Inferior parietal cortex (tissue), 1 donor: ENCODE data around the gene ZC3HAV1L.
"Not testable (repeated sequence)": the region's sequence is repeated elsewhere in the genome, so short reads cannot be mapped to it uniquely, and the experiment has no call there.

Experiments
- DNase-seq: peaks from one replicate; pipeline ENCODE4 v3.0.0-alpha.2; 2016; ENCODE audit errors: extremely low spot score

The ZC3HAV1L gene, protein sequence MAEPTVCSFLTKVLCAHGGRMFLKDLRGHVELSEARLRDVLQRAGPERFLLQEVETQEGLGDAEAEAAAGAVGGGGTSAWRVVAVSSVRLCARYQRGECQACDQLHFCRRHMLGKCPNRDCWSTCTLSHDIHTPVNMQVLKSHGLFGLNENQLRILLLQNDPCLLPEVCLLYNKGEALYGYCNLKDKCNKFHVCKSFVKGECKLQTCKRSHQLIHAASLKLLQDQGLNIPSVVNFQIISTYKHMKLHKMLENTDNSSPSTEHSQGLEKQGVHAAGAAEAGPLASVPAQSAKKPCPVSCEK

GRCh38 chr7:139035586-139036353 lies at the start of gene ZC3HAV1L:
Gene ZC3HAV1L (minus strand): TSS chr7:139036042. CDS start chr7:139036017, 25 bp downstream.
- DNase-seq = no peak

DNA sequence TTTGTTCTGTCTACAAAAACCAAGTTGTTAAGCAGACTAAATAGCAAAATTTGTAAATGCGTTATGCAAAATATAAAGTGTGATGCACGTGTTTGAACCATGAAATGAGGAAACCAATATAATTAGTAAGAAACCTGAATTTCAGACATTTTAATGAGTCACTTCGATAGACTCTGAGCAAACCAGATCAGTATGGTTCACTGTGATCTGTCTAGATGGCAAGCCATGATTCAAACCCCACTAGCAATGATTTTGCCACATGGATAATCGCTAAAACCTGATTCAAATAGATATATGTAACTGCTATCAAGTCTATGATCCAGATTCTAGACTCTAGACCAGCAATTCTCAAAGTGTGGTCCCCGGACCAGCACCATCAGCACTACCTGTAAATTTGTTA lies 48.9 kb upstream of the ZC3HAV1L start:
- DNase-seq = no peak

GRCh38 chr7:139081584-139081983 lies 45.7 kb upstream of the ZC3HAV1L start:
- no peak for DNase-seq

DNA sequence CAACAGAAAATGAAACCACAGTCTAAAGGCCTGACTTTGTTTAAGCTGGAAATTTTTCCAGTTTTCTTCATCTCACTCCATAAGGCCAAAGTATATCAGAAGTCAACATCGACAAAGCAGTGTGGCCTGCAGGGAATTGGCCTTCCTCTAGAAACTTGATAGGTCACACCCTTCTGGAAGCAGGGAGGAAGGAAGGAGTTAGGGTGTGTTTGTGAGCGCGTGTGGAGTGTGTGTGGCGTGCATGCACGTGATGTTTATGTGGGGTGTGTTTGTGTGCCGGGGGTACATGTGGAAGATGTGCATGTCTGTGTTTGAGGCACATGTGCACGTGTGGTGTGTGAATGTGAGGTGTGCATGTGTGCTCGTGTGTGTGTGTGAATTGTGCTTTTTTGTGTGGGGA lies 45.1 kb upstream of the ZC3HAV1L start:
- DNase-seq = no peak

DNA sequence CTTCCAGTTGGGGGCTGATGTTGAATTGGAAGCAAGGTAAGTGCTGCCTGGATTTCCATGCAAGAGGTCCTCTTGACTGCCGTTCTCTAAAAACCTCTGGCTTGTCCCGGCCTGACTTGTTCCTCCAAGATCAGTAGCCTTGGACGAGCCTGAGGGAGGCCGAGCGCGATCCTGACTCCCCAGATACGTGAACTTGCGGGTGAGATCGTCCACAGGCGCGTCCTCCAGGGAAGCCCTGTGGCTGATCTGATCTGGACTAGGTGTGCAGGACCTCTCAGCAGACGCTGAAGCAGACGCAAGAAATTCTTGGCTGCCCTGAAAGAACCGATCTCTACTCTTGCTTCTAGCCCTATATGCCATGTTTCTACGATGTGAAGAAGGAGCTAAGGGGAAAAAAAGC lies 44.0 kb upstream of the ZC3HAV1L start:
- DNase-seq = no peak

DNA sequence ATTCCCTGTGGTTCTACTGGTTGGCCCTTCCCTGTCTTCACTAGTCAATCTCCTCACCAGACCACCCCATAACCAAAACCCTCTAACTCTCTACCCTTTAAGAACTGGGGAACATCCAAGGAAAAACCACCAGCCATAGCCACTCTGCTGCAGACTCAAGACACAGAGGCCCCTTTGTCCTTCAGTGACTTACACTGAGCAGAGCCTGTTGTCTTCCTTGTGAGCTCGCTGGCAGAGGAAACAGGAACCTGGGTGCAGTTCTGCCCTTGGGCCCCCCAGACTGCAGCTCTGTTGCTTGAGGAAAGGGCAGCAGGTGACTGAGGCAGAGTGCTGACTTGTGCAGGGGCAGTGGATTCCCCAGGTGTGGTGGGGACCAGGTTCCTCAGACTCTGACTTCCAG lies 43.1 kb upstream of the ZC3HAV1L start:
- no peak for DNase-seq

DNA sequence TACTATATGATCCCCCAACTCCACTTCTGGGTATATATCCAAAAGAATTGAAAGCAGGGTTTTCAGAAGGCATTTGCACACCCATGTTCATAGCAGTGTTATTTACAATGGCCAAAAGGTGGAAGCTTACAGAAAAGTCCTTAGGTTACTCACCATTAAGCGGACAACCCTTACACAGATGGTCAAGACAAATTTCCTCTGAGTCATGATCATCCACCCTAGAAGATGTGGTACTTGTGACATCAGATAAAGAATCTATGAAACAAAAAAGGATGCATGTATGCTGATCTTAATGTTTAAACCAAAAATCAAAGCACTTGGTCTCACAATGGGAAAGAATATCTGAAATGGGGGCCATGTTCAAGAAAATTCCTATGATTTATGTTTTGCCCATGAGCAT lies 42.6 kb upstream of the ZC3HAV1L start:
- DNase-seq = no peak

GRCh38 chr7:139077706-139078105 lies 41.9 kb upstream of the ZC3HAV1L start:
- not testable (repeated sequence) for DNase-seq

DNA sequence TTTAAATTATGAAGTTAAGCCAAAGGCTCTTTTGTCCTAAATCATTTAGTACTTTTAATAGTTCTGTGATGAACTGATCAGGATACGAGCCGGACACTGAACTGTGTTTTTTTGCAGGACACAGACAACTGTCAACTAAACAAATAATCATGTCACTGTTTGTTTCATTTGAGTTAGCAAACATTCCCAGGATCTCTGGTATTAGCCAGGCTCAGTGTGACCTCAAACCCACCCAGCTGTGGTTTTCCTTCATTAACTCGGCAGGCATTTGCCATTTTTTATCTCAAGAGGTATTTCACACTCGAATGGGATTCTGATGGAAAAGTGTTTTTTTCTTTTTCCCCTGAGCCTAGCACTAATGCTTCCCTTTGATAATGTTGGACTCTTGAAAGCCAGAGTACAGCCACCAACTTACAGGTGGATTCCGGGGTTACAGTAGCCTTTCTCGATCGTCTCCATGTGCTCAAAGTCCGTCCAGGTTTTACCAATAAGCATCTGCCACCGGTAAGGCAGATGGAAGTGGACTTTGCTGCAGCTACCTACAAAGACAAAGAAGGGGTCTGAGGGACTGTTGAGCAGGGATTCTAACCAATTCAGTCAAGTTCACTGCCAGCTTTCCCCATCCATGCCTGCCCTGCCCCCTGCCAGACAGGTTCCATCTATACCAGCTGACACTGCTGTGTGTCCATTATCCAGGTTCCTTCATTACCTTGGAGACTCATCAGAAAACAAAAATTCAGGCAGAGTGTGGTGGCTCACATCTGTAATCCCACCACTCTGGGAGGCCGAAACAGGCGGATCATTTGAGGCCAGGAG lies 40.2 kb upstream of the ZC3HAV1L start:
- DNase-seq = no peak

DNA sequence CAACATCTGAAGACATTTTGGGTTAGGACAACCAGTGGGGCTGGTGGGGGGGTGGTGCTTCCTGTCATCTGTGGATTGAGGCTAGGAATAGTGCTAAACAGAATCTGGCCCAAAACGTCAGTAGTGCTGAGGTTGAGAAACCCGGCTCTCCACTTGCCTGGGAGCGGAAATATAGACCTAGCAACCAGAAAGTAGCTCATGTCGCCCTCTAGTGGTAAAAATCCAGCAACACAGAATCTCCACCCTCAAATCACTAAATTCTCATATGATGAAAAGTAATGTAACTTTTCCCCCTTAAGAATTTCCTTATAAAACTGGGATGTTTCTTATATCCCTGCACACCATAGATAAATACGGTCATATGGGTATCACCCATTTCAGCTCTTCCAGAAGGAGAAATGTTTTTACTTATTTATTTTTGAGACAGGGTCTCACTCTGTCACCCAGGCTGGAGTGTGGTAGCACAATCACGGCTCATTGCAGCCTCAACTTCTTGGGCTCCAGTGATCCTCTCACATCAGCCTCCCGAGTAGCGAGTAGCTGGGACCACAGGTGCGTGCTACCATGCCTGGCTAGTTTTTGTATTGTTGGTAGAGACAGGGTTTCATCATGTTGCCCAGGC lies 39.3 kb upstream of the ZC3HAV1L start:
- peak; percentile 89 for DNase-seq

GRCh38 chr7:139072796-139073195 lies 37.0 kb upstream of the ZC3HAV1L start:
- no peak for DNase-seq

GRCh38 chr7:139071680-139072079 lies 35.8 kb upstream of the ZC3HAV1L start:
- no peak for DNase-seq

GRCh38 chr7:139068544-139069399 lies 32.9 kb upstream of the ZC3HAV1L start:
- DNase-seq = no peak

DNA sequence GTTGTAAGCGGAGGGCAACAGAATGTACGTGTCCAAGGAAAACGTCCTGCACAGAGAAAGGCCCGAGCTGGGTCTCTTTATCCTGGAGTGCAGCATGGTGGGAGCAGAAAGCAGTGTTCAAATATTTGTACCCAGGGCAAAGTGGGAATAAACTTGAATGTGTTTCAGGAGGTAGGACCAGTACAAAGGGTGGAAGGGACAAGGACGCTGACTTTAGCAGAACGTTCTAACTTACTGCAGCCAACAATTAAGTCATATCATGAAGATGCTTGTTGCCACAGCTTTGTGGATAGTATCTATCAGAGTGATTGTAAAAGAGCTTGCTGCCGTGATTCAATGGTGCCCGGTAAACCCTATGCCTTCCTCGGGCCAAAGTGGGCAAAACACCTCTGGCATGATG lies 30.5 kb upstream of the ZC3HAV1L start:
- DNase-seq = no peak

DNA sequence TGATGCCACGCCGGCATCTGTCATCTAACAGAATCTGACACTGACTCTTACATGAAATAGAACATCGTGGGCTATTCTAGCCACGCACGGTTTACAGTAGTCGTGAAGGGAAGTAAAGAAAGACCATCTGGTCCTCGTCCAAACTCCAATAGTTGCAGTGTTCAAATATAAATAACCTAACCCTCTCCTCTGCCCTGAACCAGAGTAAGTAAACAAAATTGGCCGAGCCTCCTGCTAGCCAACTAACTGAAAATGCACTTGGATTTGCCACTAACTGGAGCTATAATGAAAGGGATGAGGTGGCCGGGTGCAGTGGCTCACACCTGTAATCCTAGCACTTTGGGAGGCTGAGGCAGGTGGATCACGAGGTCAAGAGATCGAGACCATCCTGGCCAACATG lies 29.5 kb upstream of the ZC3HAV1L start:
- DNase-seq = no peak

DNA sequence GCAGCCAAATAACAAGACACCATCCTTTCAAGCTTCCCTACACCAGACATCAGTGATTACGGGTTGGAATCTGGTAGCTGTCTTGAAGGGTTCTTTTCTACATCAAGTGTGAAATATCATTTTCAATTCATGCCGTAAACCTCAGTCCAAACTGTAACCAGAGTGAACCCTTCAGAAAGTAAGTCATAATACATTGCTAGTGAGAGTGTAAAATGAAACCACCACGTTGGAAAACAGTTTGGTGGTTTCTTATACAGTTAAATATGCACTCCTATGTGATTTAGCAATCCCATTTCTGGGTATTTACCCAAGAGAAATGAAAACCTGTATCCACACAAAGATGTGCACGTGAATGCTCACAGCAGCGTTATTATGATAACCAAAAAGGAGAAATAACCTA lies 25.6 kb upstream of the ZC3HAV1L start:
- DNase-seq = no peak

GRCh38 chr7:139060695-139061237 lies 24.9 kb upstream of the ZC3HAV1L start:
- DNase-seq = no peak

- DNase-seq = no peak
Observed at GRCh38 chr7:139059905-139060304, 24.1 kb upstream of the ZC3HAV1L start.

GRCh38 chr7:139058943-139059342 lies 23.1 kb upstream of the ZC3HAV1L start:
- no peak for DNase-seq

DNA sequence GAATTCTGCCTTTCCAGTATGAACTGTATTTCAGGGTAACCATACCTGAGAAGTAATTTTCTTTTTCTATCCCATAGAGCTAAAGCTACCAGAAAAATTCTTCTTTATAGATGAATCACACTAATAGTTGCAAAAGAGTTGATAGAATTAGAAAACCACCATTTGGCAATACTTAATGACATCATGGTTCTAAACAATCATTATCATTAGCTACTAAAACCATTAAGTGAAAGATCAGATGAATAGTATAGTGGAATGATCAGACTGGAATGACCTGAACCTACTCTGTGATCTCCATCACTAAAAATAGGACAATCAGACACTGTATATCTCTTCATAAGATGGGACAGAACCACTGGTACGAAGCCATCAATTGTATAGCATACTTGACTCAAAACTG lies 19.8 kb upstream of the ZC3HAV1L start:
- no peak for DNase-seq

DNA sequence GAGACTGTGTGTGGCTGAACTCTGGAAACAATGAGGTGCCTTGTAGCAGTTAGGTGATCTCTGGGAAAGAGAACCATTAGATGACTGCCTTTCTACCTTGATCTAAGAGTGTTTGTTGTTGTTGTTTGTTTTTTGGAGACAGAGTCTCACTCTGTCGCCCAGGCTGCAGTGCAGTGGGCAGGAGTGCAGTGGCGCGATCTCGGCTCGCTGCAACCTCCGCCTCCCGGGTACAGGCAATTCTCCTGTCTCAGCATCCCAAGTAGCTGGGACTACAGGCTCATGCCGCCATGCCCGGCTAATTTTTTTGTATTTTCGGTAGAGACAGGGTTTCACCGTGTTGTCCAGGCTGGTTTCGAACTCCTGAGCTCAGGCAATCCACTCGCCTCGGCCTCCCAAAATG lies 18.8 kb upstream of the ZC3HAV1L start:
- not testable (repeated sequence) for DNase-seq
